WTC11 (cell line): ENCODE results near the gene TMEM11. TPM values are rescaled to one million over a fixed set of nuclear protein-coding genes. Genes with fewer than 3 reads are reported as not detected.

ENCODE experiments used
- ATAC-seq: fragments of 200-7000 bp; cut with Tn5 transposase; 2 replicates; pipeline ENCODE4 v1.10.0; 2021; ENCODE audit warnings: mild to moderate bottlenecking, moderate library complexity
- Bru-seq: library from RNA; stranded (reverse); fragments of 400-500 nt; gene quantifications from one replicate; lab custom pipeline; 2021; lab: Mats Ljungman, UMichigan
- CTCF ChIA-PET: fragments of 300-600 bp; sonication (Branson Sonifier 250); formaldehyde crosslinking; loops from one replicate; lab custom pipeline; 2021; ENCODE audit warnings: antibody characterized with exemption; lab: Charles Lee
- POLR2A ChIA-PET: fragments of 350-600 bp; sonication (Branson Sonifier 250); formaldehyde crosslinking; loops from one replicate; lab custom pipeline; 2021; ENCODE audit warnings: antibody characterized with exemption; lab: Charles Lee
- DNase-seq: peaks from one replicate; pipeline ENCODE4 v3.0.0; 2021; ENCODE audit warnings: low spot score
- H3K27ac Mint-ChIP-seq: 2 replicates; pipeline ENCODE4 v1.8.0; 2021; ENCODE audit warnings: mixed read lengths
- H3K27me3 Mint-ChIP-seq: 2 replicates; pipeline ENCODE4 v1.8.0; 2021; ENCODE audit warnings: low read depth, mild to moderate bottlenecking, moderate library complexity, mixed read lengths
- H3K36me3 Mint-ChIP-seq: 2 replicates; pipeline ENCODE4 v1.8.0; 2021; ENCODE audit warnings: mixed read lengths
- H3K4me1 Mint-ChIP-seq: 2 replicates; pipeline ENCODE4 v1.8.0; 2022; ENCODE audit warnings: mixed read lengths
- H3K4me3 Mint-ChIP-seq: 2 replicates; pipeline ENCODE4 v1.8.0; 2021; ENCODE audit warnings: mild to moderate bottlenecking, moderate library complexity, mixed read lengths
- H3K9me3 Mint-ChIP-seq: 2 replicates; pipeline ENCODE4 v1.8.0; 2021; ENCODE audit warnings: mixed read lengths
- ATF6 ChIP-seq: sonication (generic); formaldehyde crosslinking; IDR thresholded peaks from 2 replicates; pipeline ENCODE4 v1.8.1; 2023; ENCODE audit warnings: mild to moderate bottlenecking, missing genetic modification reagents
- CREB1 ChIP-seq: sonication (generic); formaldehyde crosslinking; IDR thresholded peaks from 2 replicates; pipeline ENCODE4 v1.8.0; 2023; ENCODE audit warnings: mild to moderate bottlenecking, missing genetic modification reagents
- CREM ChIP-seq: sonication (generic); formaldehyde crosslinking; IDR thresholded peaks from 2 replicates; pipeline ENCODE4 v1.8.1; 2022; ENCODE audit warnings: mild to moderate bottlenecking, missing genetic modification reagents, moderate library complexity
- E2F5 ChIP-seq: sonication (generic); formaldehyde crosslinking; IDR thresholded peaks from 2 replicates; pipeline ENCODE4 v1.8.1; 2022; ENCODE audit warnings: mild to moderate bottlenecking, moderate library complexity, missing genetic modification reagents
- EMX1 ChIP-seq: fragments of 250-450 bp; sonication (Bioruptor Pico); IDR thresholded peaks from 2 replicates; pipeline ENCODE4 v1.8.0; 2021; ENCODE audit warnings: mild to moderate bottlenecking
- ETV6 ChIP-seq: sonication (generic); formaldehyde crosslinking; IDR thresholded peaks from 2 replicates; pipeline ENCODE4 v1.8.1; 2022; ENCODE audit warnings: mild to moderate bottlenecking, missing genetic modification reagents
- GABPB1 ChIP-seq: sonication (generic); formaldehyde crosslinking; IDR thresholded peaks from 2 replicates; pipeline ENCODE4 v1.8.1; 2023; ENCODE audit warnings: mild to moderate bottlenecking, missing genetic modification reagents
- KAT7 ChIP-seq: sonication (generic); formaldehyde crosslinking; IDR thresholded peaks from 2 replicates; pipeline ENCODE4 v1.8.1; 2023; ENCODE audit warnings: missing genetic modification reagents, mild to moderate bottlenecking, borderline replicate concordance
- MYBL2 ChIP-seq: sonication (generic); formaldehyde crosslinking; IDR thresholded peaks from 2 replicates; pipeline ENCODE4 v1.8.1; 2023; ENCODE audit warnings: mild to moderate bottlenecking, moderate library complexity, missing genetic modification reagents
- OVOL2 ChIP-seq: fragments of 250-450 bp; sonication (Bioruptor Pico); IDR thresholded peaks from 2 replicates; pipeline ENCODE4 v1.9.0; 2021; ENCODE audit warnings: mild to moderate bottlenecking, borderline replicate concordance
- PREB ChIP-seq: sonication (generic); formaldehyde crosslinking; IDR thresholded peaks from 2 replicates; pipeline ENCODE4 v1.8.1; 2022; ENCODE audit warnings: mild to moderate bottlenecking, missing genetic modification reagents, moderate library complexity, borderline replicate concordance
- PRRX2 ChIP-seq: fragments of 250-450 bp; sonication (Bioruptor Pico); IDR thresholded peaks from 2 replicates; pipeline ENCODE4 v1.8.0; 2021; ENCODE audit warnings: mild to moderate bottlenecking
- ZNF121 ChIP-seq: sonication (generic); formaldehyde crosslinking; IDR thresholded peaks from 2 replicates; pipeline ENCODE4 v1.8.0; 2023; ENCODE audit warnings: missing genetic modification reagents
- ZNF232 ChIP-seq: sonication (generic); formaldehyde crosslinking; IDR thresholded peaks from 2 replicates; pipeline ENCODE4 v1.8.0; 2022; ENCODE audit warnings: mild to moderate bottlenecking, missing genetic modification reagents
- ZNF263 ChIP-seq: sonication (generic); formaldehyde crosslinking; IDR thresholded peaks from 2 replicates; pipeline ENCODE4 v1.8.1; 2022; ENCODE audit warnings: low read depth, mild to moderate bottlenecking, moderate library complexity, missing genetic modification reagents
- ZNF532 ChIP-seq: fragments of 250-450 bp; sonication (Bioruptor Pico); IDR thresholded peaks from 2 replicates; pipeline ENCODE4 v1.9.0; 2021; ENCODE audit warnings: mild to moderate bottlenecking, borderline replicate concordance
- long read RNA-seq, 3 experiments: library from RNA in 1 of 3; library from capped mRNA in 1 of 3; library from polyadenylated mRNA in 1 of 3; unstranded in 2 of 3; stranded (forward) in 1 of 3; transcript quantifications; one replicate each; pipeline ENCODE4 v2.0.0, GENCODE V29; 2021
- total RNA-seq: library from RNA; stranded (reverse); gene quantifications from 3 replicates; pipeline ENCODE4 v1.2.3, GENCODE V29; 2021
- TF ChIP-seq, protein P1 (sequence below): sonication (generic); formaldehyde crosslinking; IDR thresholded peaks from 2 replicates; pipeline ENCODE4 v1.8.1; 2023; ENCODE audit warnings: mild to moderate bottlenecking, missing genetic modification reagents, moderate library complexity
- TF ChIP-seq, protein P2 (sequence below): sonication (generic); formaldehyde crosslinking; IDR thresholded peaks from 2 replicates; pipeline ENCODE4 v1.8.0; 2023; ENCODE audit warnings: missing genetic modification reagents, mild to moderate bottlenecking, borderline replicate concordance

The TMEM11 gene
- total RNA-seq (32.9 to 37.0 TPM (median 33.9 TPM) in 3 replicates), Bru-seq, nascent RNA (percentile 83 among the genes with signal in this experiment)
- long read RNA-seq, experiment 1, transcript TMEM11-201 (2 exons, 2,095 nt), result major isoform, 114 of 154 reads
- long read RNA-seq, experiment 1, transcript TMEM11-202 (3 exons, 1,246 nt), result minor isoform, 36 of 154 reads
- long read RNA-seq, experiment 1, partial matches to known transcripts, result 0 of 154 reads
- long read RNA-seq, experiment 1, other reads (novel, unspliced or antisense), result 1 of 154 reads
- long read RNA-seq, experiment 2, transcript TMEM11-201 (2 exons, 2,095 nt), result major isoform, 41 of 64 reads
- long read RNA-seq, experiment 2, transcript TMEM11-202 (3 exons, 1,246 nt), result minor isoform, 14 of 64 reads
- long read RNA-seq, experiment 2, partial matches to known transcripts, result 5 of 64 reads
- long read RNA-seq, experiment 2, other reads (novel, unspliced or antisense), result 2 of 64 reads
- long read RNA-seq, experiment 3, transcript TMEM11-201 (2 exons, 2,095 nt), result major isoform, 226 of 300 reads
- long read RNA-seq, experiment 3, transcript TMEM11-202 (3 exons, 1,246 nt), result minor isoform, 67 of 300 reads
- long read RNA-seq, experiment 3, partial matches to known transcripts, result 1 of 300 reads
- long read RNA-seq, experiment 3, other reads (novel, unspliced or antisense), result 2 of 300 reads

GRCh38 chr17:21214015-21214776, at the start of gene TMEM11:
Gene TMEM11 (minus strand): TSS chr17:21214161. CDS start chr17:21214152, 9 bp downstream.
- Mint-ChIP-seq H3K36me3 (peaks cover 8% of the 10 kb centered on the region), H3K9me3 (no peaks in the 10 kb centered on the region), H3K27ac (peak within 1 kb of the TSS; percentile 98), H3K27me3 (no peaks in the 10 kb centered on the region; the same call in 1 of the 2 replicates), H3K4me3 (peak within 1 kb of the TSS; percentile 96), H3K4me1 (peaks cover 39% of the 10 kb centered on the region)
- POLR2A ChIA-PET, result interaction anchor here (1.2 to 2.0 kb wide), 2 partner anchors 157 to 171 kb away, joined by 3 to 6 read pairs; partner anchors contain the start of gene USP22
- peak; percentile 89 for ATAC-seq
- CTCF ChIA-PET, result interaction anchor here (1.3 to 3.5 kb wide), 7 partner anchors 13 to 66 kb away, joined by 4 to 13 read pairs (median 5); no protein-coding TSS in a partner anchor
- peak; percentile 97 for DNase-seq
- TF ChIP-seq PREB (CRISPR knock-in tag) (no peak), ETV6 (CRISPR knock-in tag) (no peak), ZNF232 (no peak), ZNF263 (no peak), PRRX2 (no peak), CREB1 (CRISPR knock-in tag) (no peak), ZNF121 (CRISPR knock-in tag) (peak; percentile 95), ZNF532 (CRISPR knock-in tag) (no peak), EMX1 (no peak), KAT7 (no peak; the same call in 1 of the 2 replicates), OVOL2 (CRISPR knock-in tag) (no peak), MYBL2 (CRISPR knock-in tag) (no peak), GABPB1 (CRISPR knock-in tag) (peak; percentile 36; the same call in 1 of the 2 replicates), CREM (CRISPR knock-in tag) (peak; percentile 45; the same call in 1 of the 2 replicates), ATF6 (CRISPR knock-in tag) (no peak), E2F5 (CRISPR knock-in tag) (peak; percentile 94)
- TF ChIP-seq, protein P1, sequence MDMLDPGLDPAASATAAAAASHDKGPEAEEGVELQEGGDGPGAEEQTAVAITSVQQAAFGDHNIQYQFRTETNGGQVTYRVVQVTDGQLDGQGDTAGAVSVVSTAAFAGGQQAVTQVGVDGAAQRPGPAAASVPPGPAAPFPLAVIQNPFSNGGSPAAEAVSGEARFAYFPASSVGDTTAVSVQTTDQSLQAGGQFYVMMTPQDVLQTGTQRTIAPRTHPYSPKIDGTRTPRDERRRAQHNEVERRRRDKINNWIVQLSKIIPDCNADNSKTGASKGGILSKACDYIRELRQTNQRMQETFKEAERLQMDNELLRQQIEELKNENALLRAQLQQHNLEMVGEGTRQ (CRISPR knock-in tag), result peak; percentile 42; the same call in 1 of the 2 replicates
- TF ChIP-seq, protein P2, sequence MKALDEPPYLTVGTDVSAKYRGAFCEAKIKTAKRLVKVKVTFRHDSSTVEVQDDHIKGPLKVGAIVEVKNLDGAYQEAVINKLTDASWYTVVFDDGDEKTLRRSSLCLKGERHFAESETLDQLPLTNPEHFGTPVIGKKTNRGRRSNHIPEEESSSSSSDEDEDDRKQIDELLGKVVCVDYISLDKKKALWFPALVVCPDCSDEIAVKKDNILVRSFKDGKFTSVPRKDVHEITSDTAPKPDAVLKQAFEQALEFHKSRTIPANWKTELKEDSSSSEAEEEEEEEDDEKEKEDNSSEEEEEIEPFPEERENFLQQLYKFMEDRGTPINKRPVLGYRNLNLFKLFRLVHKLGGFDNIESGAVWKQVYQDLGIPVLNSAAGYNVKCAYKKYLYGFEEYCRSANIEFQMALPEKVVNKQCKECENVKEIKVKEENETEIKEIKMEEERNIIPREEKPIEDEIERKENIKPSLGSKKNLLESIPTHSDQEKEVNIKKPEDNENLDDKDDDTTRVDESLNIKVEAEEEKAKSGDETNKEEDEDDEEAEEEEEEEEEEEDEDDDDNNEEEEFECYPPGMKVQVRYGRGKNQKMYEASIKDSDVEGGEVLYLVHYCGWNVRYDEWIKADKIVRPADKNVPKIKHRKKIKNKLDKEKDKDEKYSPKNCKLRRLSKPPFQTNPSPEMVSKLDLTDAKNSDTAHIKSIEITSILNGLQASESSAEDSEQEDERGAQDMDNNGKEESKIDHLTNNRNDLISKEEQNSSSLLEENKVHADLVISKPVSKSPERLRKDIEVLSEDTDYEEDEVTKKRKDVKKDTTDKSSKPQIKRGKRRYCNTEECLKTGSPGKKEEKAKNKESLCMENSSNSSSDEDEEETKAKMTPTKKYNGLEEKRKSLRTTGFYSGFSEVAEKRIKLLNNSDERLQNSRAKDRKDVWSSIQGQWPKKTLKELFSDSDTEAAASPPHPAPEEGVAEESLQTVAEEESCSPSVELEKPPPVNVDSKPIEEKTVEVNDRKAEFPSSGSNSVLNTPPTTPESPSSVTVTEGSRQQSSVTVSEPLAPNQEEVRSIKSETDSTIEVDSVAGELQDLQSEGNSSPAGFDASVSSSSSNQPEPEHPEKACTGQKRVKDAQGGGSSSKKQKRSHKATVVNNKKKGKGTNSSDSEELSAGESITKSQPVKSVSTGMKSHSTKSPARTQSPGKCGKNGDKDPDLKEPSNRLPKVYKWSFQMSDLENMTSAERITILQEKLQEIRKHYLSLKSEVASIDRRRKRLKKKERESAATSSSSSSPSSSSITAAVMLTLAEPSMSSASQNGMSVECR, result peak; percentile 81; the same call in 1 of the 2 replicates
